Left ventricle myocardium inferior (tissue), 1 donor: ENCODE measurements around the gene UBE3B. TPM values are rescaled to one million over a fixed set of nuclear protein-coding genes. Genes with fewer than 3 reads are reported as not detected.

ENCODE experiments used
- DNase-seq: peaks from one replicate; pipeline ENCODE4 v3.0.0-alpha.2; 2020
- H3K27ac ChIP-seq: fragments of 200-600 bp; replicated peaks from 2 replicates; pipeline ENCODE4 v1.8.0; 2021
- H3K27me3 ChIP-seq: fragments of 200-600 bp; 2 replicates; pipeline ENCODE4 v1.8.0; 2021; ENCODE audit warnings: low read depth
- H3K36me3 ChIP-seq: fragments of 200-600 bp; 2 replicates; pipeline ENCODE4 v1.8.0; 2021
- H3K4me1 ChIP-seq: fragments of 200-600 bp; 2 replicates; pipeline ENCODE4 v1.8.0; 2021
- H3K4me3 ChIP-seq: fragments of 200-600 bp; 2 replicates; pipeline ENCODE4 v1.8.0; 2021; ENCODE audit warnings: mild to moderate bottlenecking, moderate library complexity
- H3K9me3 ChIP-seq: fragments of 200-600 bp; replicated peaks from 2 replicates; pipeline ENCODE4 v1.8.0; 2021
- intact Hi-C: fragments of 100-400 bp; cut with micrococcal nuclease; formaldehyde crosslinking; loops from one replicate; pipeline ENCODE4 v1.11.0; 2022
- total RNA-seq: library from RNA; stranded (reverse); fragmentation: NEBNext Ultra II Directional; extraction: Animal tissue kit (Norgen Biotek cat#: 25700); gene quantifications from one replicate; pipeline ENCODE4 v1.2.1, GENCODE V29; 2021
- TF ChIP-seq, protein P1 (sequence below): fragments of 200-600 bp; IDR thresholded peaks from 2 replicates; pipeline ENCODE4 v1.8.0; 2021; ENCODE audit warnings: antibody characterized with exemption, mild to moderate bottlenecking, borderline replicate concordance
- donor health status: DM: no; HTN: yes; CAD: no; lungs with severe emphysema.

UBE3B gene
- total RNA-seq, 1 donor from 2014 or later: 56.0 TPM

DNA sequence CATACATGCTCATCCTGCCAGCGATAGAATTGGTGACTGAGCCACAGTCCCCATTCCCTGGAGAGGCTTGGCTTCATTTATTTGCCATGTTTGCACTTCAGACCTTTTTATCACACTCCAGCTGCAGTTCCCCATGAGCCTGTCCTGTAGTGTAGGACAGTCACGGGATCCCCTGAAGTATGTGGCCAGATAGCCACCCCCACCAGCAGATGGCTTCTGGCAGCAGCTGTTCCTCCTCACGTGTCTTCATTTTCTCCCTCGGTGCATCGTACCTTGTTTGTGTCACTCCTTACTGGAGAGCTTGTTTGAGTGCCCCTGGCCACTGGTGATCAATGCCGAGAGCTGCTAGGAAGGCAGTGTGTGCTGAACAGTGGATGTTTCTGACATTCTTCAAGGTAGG is 40.2 kb downstream of the UBE3B start:
- intact Hi-C loops: loop anchor here (10.0 kb wide), 1 partner anchor 257 kb away; no protein-coding TSS in a partner anchor
- H3K36me3 ChIP-seq: peaks cover 80% of the 10 kb centered on the region
- peaks cover 51% of the 10 kb centered on the region for H3K4me1 ChIP-seq
- TF ChIP-seq, protein P1, sequence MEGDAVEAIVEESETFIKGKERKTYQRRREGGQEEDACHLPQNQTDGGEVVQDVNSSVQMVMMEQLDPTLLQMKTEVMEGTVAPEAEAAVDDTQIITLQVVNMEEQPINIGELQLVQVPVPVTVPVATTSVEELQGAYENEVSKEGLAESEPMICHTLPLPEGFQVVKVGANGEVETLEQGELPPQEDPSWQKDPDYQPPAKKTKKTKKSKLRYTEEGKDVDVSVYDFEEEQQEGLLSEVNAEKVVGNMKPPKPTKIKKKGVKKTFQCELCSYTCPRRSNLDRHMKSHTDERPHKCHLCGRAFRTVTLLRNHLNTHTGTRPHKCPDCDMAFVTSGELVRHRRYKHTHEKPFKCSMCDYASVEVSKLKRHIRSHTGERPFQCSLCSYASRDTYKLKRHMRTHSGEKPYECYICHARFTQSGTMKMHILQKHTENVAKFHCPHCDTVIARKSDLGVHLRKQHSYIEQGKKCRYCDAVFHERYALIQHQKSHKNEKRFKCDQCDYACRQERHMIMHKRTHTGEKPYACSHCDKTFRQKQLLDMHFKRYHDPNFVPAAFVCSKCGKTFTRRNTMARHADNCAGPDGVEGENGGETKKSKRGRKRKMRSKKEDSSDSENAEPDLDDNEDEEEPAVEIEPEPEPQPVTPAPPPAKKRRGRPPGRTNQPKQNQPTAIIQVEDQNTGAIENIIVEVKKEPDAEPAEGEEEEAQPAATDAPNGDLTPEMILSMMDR: no peak
- no peaks in the 10 kb centered on the region for H3K9me3 ChIP-seq
- H3K27ac ChIP-seq: peak overlapping the region; percentile 88
- H3K4me3 ChIP-seq: no peak overlapping the region
- no peak for DNase-seq
- no peaks in the 10 kb centered on the region for H3K27me3 ChIP-seq

DNA sequence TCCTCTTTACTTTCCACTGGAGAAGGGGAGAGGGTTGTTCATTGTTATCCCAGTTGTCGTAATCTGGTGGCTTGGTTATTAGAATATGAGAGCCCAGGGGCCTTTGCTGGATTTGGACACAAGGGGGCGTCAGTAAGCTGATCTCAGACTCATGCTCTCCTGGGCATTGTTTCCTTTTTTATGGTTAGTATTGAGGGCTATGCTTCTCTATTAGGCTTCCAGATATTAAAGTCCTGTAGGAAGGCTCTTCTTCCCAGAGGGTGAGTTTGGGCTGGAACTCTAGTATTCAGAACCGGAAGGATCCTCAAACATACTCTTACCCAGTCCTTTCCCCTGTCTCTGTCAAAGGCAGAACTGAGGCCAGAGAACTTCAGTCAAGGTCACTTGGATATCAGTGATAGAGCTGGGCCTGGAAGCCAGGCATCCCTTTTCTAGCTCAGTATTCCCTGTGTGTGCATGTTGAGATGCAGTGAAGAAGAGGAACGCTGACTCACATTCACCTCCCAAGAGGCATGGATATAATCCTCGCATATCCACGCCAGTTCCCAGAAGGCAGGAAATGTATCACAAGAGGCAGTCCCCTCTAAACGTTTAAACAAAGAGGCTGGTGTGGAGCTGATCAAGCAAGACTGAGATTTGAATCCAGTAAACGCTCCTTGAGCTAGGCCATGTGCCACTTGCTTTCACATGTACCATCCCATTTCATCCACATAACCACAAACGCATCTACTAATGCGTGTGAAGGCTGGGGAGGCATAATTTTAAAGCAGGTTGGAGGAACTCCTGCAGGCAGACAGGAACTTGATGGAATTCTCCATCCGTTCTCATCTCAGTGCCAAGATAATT is 41.6 kb downstream of the UBE3B start:
- peak; percentile 59 for DNase-seq
- TF ChIP-seq, protein P1: peak; percentile 90
- no peaks in the 10 kb centered on the region for H3K27me3 ChIP-seq
- peaks cover 80% of the 10 kb centered on the region for H3K36me3 ChIP-seq
- H3K9me3 ChIP-seq: no peaks in the 10 kb centered on the region
- peak overlapping the region; percentile 88 for H3K27ac ChIP-seq
- H3K4me1 ChIP-seq: peaks cover 63% of the 10 kb centered on the region
- intact Hi-C loops: loop anchor here (10.0 kb wide), 1 partner anchor 256 kb away; no protein-coding TSS in a partner anchor
- H3K4me3 ChIP-seq: no peak overlapping the region

DNA sequence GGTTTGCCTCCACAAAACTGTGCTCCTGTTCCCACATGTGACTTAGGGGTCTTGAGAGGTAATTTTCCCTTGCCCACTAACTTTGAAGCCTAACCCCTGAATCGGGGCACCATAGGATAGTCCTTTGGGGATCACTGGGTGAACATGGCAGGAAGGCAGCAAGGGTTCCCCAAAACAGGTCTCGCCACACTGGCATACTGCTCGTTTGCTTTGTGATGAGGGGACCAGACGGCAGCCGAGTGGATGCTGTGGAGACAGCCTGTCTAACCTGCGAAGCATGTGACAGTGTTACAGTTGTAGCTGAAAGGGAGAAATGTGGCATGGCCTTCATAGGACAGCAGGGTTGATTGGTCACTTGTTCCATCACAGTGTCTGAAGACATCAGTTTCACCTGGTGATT is 42.4 kb downstream of the UBE3B start:
- Histone ChIP-seq H3K9me3 (no peaks in the 10 kb centered on the region), H3K27ac (peak overlapping the region; percentile 88), H3K4me1 (peaks cover 64% of the 10 kb centered on the region), H3K4me3 (no peak overlapping the region), H3K27me3 (no peaks in the 10 kb centered on the region), H3K36me3 (peaks cover 80% of the 10 kb centered on the region)
- DNase-seq: no peak
- intact Hi-C loops: loop anchor here (10.0 kb wide), 1 partner anchor 255 kb away; no protein-coding TSS in a partner anchor
- TF ChIP-seq, protein P1: no peak

DNA sequence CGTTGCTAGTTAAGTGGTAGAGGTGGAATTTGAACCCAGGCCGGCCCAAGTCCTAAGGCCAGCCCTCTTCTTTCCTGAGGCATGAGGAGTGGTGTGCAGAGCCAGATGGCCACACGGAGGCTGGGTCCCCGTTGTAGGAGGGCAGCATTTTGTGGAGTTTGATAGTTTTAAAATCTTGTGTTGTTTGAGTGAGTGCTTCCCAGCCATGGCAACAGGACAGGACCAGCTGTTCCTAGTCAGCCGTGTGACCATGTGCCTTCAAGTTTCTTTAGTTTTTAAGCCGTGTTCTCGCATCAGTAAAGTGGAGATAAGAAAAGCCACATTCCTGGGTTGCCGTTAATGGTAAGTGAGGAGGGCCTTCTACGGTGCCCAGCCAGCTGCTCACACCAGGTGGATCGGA is 44.4 kb downstream of the UBE3B start:
- H3K36me3 ChIP-seq: peaks cover 82% of the 10 kb centered on the region
- no peaks in the 10 kb centered on the region for H3K27me3 ChIP-seq
- TF ChIP-seq, protein P1: no peak
- peak overlapping the region; percentile 72 for H3K27ac ChIP-seq
- no peaks in the 10 kb centered on the region for H3K9me3 ChIP-seq
- peaks cover 64% of the 10 kb centered on the region for H3K4me1 ChIP-seq
- intact Hi-C loops: no loop called here
- no peak overlapping the region for H3K4me3 ChIP-seq
- DNase-seq: no peak

DNA sequence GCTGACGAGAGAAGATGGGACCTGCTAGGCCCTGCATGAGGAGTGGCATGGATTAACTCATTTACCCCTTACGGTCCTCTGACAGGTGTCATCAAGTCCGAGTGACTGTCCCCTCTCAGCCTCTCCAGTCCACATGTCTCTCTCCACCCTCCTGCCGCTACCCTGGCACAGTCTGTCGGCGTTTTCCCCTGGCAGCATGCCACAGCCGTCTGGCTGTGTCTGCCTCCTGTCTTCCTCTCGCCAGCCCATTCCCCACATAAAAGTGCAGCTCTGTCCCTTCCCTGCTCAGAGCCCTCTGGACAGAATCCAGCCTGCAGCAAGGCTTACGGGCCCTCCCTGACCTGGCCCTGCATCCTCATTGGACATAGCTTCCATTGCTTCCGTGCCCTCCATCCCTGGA is 45.6 kb downstream of the UBE3B start:
- Histone ChIP-seq H3K36me3 (peaks cover 82% of the 10 kb centered on the region), H3K27me3 (no peaks in the 10 kb centered on the region), H3K4me3 (no peak overlapping the region), H3K4me1 (peaks cover 53% of the 10 kb centered on the region), H3K9me3 (no peaks in the 10 kb centered on the region), H3K27ac (peak overlapping the region; percentile 72)
- peak; percentile 79 for DNase-seq
- intact Hi-C loops: no loop called here
- TF ChIP-seq, protein P1: no peak
